PFSK-1 (cell line): Measurements from ENCODE around the gene SRMS.

Experiments used
- POLR2AphosphoS5 ChIP-seq: IDR thresholded peaks from 2 replicates; pipeline ENCODE4 v1.6.1; 2012; ENCODE audit warnings: low read depth, mild to moderate bottlenecking, control low read depth, low read length, moderate library complexity
- SIN3A ChIP-seq: IDR thresholded peaks from 2 replicates; pipeline ENCODE4 v1.6.1; 2012; ENCODE audit warnings: mild to moderate bottlenecking, low read length, moderate library complexity, borderline replicate concordance; ENCODE audit not compliant: insufficient read depth
- TAF1 ChIP-seq: IDR thresholded peaks from 2 replicates; pipeline ENCODE4 v1.6.1; 2012; ENCODE audit warnings: low read length, control low read depth, borderline replicate concordance; ENCODE audit not compliant: insufficient read depth
- TF ChIP-seq, protein P1 (sequence below), 2 experiments: IDR thresholded peaks; 2 replicates each; pipeline versions ENCODE4 v1.6.1 to v1.8.0; 2011 to 2012; ENCODE audit warnings: low read depth in 2 of 2, low read length in 2 of 2, control low read depth in 1 of 2, inconsistent platforms in 1 of 2, mild to moderate bottlenecking in 1 of 2, moderate library complexity in 1 of 2; ENCODE audit not compliant: insufficient read depth in 1 of 2

- TF ChIP-seq POLR2AphosphoS5, result no peak
- TF ChIP-seq SIN3A, result no peak
- TF ChIP-seq TAF1, result no peak
- TF ChIP-seq, protein P1, sequence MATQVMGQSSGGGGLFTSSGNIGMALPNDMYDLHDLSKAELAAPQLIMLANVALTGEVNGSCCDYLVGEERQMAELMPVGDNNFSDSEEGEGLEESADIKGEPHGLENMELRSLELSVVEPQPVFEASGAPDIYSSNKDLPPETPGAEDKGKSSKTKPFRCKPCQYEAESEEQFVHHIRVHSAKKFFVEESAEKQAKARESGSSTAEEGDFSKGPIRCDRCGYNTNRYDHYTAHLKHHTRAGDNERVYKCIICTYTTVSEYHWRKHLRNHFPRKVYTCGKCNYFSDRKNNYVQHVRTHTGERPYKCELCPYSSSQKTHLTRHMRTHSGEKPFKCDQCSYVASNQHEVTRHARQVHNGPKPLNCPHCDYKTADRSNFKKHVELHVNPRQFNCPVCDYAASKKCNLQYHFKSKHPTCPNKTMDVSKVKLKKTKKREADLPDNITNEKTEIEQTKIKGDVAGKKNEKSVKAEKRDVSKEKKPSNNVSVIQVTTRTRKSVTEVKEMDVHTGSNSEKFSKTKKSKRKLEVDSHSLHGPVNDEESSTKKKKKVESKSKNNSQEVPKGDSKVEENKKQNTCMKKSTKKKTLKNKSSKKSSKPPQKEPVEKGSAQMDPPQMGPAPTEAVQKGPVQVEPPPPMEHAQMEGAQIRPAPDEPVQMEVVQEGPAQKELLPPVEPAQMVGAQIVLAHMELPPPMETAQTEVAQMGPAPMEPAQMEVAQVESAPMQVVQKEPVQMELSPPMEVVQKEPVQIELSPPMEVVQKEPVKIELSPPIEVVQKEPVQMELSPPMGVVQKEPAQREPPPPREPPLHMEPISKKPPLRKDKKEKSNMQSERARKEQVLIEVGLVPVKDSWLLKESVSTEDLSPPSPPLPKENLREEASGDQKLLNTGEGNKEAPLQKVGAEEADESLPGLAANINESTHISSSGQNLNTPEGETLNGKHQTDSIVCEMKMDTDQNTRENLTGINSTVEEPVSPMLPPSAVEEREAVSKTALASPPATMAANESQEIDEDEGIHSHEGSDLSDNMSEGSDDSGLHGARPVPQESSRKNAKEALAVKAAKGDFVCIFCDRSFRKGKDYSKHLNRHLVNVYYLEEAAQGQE (IDR thresholded peaks at IDR 0.05; ENCODE audit: insufficient read depth in 1 of 2, low read depth in 2 of 2, low read length in 2 of 2), result no peak
These were observed 46.4 kb downstream of the SRMS start for GRCh38 chr20:63500902-63501817.
